NT2/D1 (cell line): Measurements from ENCODE around the gene FAM53B.

Experiments used
- SUZ12 ChIP-seq: IDR thresholded peaks from 2 replicates; pipeline ENCODE4 v1.6.1; 2011; ENCODE audit not compliant: insufficient read length, insufficient read depth; ENCODE audit errors: extremely low read depth
- YY1 ChIP-seq: IDR thresholded peaks from 2 replicates; pipeline ENCODE4 v1.6.1; 2011; ENCODE audit not compliant: insufficient read length, insufficient read depth
- ZNF274 ChIP-seq: IDR thresholded peaks from 2 replicates; pipeline ENCODE4 v1.6.1; 2011; ENCODE audit warnings: mild to moderate bottlenecking, low read depth, low read length

DNA sequence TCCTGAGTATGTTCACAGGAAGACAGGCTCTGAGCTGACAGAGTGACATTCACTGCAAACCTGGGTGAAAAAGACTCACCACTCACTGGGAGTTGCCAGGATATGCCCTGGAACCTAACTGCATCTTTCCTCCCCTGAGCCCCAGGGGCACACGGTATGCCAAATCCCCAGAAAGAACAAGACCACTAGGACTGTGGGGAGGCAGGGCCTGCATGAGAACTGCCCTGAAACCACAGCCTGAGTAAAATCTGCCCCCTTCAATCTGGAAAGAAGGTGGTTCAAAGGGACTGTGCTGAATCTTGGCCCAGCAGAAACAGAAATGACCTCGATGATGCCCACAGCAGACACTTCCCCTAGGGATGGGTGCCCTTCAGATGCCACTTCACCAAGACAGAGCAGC, 6.5 kb downstream of the FAM53B start:
- no peak for TF ChIP-seq YY1
- TF ChIP-seq ZNF274, result no peak
- TF ChIP-seq SUZ12, result no peak
